HG03066 (cell line): ENCODE results near the gene ANKH.
"Not testable (repeated sequence)": the region's sequence is repeated elsewhere in the genome, so short reads cannot be mapped to it uniquely, and the experiment has no call there.

Experiments used
- ATAC-seq: cut with Tn5 transposase; IDR thresholded peaks from one replicate; pipeline ENCODE4 v1.9.1; 2021; ENCODE audit warnings: low read depth; ENCODE audit not compliant: unreplicated experiment

Gene ANKH

DNA sequence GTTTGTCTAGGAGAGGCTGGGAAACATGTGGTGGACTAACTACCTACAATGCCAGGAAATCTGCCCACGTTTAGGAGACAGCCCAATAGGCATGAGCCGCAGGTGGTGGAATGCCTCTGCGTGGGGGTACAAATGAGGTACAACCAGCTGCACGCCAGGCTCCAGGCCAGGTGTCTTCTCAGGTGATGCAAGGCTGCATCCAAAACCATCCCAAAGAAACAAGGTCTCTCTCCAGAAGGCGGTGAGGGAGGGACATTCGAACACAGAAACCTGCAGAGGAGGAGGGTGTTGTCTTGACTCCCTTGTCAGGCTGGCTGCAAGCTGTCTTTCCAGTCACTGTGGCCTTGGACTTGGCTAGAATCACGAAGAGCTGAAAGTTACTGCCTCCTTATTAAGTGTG is 11.6 kb downstream of the ANKH start:
- no peak for ATAC-seq

DNA sequence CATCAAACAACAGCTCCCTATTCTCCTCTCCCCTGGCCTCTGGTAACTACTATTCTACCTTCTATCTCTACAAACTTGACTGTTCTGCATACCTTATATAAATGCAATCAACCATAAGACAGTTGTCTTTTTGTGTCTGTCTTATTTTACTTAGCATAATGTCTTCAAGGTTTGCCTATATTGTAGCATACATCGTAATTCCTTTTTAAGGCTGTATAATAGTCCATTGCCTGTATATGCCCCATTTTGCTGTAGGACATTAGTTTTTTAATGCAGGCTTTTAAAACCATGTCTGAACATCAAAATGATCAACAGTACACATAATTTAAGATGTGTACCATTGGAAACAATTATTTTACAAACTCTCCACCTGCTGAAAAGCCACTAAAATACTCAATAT is 12.4 kb downstream of the ANKH start:
- no peak for ATAC-seq

DNA sequence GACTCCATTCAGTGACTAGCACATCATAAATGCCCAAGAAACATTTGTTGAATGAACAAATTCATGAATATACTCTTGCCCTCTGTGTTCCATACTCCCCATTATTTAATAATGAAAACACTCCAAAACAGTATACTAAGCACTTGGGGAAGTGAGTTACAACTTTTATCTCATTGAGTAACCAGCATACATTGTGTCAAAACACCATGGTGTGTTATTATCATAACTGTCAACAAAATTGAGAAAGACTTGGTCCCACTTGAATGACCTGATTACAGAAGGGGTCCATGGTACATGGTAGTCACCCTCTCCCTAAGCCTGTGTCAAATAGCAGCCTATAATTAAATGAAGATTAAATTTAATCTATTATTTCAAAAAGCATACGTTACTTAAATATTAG is 16.2 kb downstream of the ANKH start:
- no peak for ATAC-seq

DNA sequence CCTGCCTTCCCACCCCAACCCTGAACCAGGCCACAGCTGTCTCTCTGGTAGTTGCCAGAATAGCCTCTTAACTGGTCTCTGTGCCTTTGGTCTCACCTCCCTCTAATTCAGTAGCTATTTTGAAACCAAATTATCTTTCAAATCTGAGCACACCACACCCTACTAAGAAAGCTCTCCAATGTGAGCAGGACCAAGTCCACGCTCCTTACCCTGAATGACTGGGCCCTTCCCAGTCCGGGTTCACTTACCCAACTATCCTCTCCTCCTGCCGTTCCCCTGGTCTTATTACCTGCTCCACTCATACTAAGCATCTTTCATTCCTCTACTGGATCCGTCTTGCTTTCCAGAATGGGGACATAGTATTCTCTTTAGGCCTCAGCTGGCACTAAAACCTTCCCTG is 16.8 kb downstream of the ANKH start:
- ATAC-seq = no peak

DNA sequence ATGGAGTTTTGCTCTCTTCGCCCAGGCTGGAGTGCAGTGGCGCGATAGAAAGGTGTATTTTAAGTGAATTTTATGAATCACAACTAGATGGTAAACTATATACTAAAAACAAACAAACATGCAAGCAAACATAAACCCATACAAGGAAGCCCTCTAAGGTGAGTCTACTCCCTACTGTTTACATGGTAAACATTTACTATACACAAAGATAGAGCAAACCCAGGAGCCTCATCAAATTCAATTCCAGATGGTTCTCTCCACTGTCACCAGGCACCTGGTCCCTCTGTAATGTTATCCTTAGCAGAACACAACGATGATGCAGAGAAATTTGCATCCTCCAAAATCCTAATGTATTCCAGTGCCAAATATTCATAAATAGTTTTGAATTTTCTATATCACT is 17.9 kb downstream of the ANKH start:
- ATAC-seq = no peak

DNA sequence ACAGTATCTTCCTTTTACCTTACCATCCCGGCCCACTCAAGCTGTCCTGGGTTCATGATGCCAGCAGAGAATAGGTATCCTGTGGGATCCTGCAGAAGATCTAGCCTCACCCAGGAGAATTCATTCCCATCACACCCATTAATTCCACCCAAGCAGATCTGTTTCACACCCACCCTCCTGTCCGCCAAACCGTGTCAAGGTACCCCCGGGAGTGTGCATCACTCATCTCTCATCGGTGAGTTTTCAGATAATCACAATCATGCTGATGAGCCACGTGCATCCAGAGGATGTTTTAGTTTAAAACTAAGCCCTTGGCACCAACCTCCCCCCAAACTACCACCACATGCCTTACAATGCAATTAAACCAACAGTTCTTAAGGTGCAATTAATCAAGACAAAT is 18.8 kb downstream of the ANKH start:
- ATAC-seq = no peak

DNA sequence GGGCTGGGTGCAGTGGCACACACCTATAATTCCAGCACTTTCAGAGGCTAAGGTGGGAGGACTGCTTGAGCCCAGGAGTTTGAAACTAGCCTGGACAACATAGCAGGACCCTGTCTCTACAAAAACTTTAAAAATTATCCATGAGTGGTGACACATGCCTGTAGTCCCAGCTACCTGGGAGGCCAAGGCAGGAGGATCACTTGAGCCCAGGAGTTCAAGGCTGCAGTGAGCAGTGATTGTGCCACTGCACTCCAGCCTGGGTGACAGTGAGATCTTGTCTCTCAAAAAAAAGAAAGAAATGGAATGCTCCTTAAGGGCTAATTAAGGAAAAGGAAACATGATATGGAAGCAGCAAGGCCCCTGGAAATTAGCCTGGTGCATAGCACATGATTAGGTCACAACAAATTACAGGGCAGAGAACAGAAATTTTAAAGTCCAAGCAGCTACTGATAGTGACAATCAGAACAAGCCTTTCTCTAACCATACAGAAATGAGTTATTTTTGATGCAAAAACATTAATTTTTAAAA is 19.5 kb downstream of the ANKH start:
- ATAC-seq = no peak

DNA sequence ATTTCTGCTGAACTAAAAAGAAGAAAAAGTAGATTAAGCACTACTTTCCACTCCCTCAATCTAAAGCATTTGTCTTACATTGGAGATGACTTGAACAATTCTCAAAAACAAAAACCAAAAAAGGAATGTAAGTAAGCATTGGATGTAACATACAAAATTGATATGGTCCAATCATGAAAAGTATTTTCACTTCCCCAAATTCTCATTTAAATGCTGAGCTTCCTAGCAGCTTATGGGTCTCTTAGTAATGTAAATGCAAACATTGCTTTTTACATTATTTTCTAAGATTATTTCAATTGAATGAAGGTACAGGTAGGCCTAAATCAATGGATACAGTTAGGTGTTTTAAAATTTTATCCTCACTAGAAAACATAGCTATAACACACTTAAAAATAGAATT is 20.0 kb downstream of the ANKH start:
- no peak for ATAC-seq

DNA sequence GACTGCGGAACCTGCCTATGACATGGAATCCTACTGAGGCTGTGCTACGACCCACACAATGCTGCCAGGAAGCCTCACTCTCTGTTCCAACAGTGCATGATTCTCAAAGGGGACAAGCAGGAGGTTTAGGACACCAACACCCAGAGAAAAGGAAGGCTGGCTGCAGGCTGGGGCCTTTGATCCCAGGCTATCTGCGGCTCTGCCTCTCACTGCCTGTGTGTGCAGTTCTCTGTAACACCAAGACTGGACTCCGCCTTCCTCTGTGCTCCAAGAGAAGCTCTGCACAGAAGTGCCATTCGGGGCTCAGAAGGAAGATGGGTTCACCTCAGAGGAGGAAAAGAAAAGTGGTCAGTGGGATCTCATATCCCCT is 20.5 kb downstream of the ANKH start:
- ATAC-seq = no peak

DNA sequence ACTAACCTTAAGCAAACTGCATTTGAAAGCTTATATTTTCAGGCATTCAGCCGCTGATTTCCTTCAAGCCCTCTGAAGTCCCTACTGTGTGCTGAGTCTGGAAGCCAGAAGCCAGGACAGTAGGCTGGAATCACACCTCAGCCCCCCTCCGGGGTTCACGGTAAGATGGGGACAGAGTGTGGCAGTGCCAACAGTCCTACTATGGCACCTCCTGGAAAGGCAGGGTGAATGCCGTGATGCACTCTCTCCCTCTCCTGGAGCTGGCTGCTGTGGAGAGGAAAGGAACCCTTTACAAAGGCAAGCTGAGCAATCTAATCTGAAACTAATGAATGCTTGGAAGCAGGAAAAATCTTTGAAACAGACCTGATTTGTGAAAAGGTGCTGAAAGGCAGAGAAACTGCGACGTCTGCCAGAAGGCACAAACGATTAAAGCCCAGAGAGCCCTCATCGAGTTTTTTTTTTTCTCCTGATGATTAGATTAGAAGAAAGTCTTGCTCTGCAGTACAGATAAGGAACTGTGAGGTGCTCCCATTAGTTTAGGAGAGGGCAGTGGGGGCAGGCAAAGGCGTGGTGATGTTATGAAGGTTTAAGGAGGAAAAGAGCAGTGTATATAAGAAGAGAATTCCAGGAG is 21.0 kb downstream of the ANKH start:
- ATAC-seq = no peak

DNA sequence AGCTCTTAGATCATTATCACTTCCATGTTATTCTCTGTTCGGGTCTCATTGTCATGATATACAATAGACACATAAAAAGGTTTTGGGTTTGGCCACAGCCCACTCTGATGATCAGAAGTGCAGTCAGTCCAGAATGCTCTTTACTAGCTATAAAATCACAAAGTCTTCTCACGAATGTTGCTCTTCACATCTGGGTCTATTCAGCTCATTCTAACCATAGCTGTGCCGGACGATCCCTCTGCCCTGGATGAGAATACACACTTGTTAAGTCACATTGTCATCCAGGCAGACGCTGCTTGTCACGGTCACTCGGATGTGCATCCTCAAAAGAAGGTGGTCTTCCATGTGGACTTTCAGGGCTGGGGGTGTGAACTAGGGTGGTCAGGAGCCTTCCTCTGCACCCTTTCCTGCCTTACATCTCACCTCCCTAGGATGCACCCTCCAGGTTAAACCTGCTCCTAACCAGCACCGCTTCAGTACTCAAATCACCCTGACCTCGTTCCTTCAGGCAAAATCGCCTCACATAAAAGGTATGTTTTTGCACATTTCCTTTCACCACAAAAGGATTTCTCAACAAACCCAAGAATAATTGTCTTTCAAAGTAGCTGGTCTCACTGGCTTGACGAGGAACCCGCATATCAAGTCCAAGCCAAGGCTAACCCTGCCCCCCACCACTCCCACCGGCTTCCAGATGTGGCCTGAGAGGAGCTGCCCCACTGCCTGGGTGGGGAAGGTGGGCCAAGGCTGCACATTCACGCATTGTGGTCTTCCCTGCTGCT is 21.9 kb downstream of the ANKH start:
- no peak for ATAC-seq

DNA sequence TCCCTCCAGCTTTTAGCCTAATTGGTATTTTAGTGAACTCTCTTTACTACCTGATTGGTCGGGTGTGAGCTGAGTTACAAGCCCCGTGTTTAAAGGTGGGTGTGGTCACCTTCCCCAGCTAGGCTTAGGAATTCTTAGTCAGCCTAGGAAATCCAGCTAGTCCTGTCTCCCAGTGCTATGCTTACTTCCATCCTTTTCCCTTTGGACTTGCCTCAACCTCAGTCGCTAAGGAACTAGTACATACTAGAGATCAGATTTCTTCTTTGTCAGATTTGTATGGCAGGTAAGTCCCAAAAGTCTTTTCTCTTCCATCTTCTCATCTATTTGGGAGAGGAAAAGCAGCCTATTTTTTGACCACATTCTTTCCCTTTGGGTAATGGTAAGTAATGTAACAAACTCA is 22.6 kb downstream of the ANKH start:
- ATAC-seq = not testable (repeated sequence)

DNA sequence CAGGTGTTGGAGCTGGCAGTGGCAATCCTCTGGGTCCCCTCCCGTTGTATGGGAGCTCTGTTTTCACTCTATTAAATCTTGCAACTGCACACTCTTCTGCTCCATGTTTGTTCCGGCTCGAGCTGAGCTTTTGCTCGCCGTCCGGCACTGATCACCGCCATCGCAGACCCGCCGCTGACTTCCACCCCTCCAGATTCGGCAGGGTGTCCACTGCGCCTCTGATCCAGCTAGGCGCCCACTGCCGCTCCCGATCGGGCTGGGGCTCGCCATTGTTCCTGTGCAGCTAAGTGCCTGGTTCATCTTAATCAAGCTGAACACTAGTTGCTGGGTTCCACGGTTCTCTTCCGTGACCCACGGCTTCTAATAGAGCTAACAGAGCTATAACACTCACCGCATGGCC is 23.2 kb downstream of the ANKH start:
- no peak for ATAC-seq

DNA sequence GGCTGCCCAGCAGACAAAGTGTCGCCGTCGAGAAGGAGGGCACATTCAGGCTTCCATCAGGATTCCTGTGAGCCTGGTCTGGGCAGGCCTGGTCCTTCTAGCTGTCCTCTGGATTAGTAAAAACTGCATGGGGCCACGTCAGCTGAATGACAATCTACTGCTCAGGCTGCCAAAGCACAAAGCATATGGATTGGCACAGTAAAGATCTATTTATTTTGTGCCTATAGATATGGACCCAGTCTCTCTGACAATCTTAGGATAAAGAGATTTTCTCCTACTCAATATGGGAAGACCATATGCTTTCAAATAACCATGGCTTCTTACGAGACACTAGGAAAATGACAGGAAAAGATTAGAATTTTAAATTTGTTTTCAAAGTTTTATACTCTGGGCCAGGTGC is 24.1 kb downstream of the ANKH start:
- ATAC-seq = no peak

DNA sequence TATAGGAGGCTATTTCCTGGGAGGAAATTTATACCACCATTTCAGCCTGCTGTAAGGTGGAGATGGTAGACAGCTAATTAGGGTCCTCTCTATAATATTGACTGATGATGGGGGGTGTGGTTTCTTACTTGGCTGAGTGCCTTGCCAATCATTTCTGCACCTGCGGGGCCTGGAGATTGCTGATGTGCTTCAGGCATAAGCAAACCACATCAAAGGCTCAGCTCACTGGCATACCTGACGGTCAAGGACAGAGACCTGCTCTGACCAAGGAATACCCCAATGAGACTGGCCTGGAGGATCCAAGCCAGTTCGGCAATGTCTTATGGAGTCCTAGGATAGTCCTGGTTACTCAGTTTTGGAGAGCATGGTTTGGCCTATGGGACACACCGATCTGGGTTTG is 29.5 kb downstream of the ANKH start:
- no peak for ATAC-seq

DNA sequence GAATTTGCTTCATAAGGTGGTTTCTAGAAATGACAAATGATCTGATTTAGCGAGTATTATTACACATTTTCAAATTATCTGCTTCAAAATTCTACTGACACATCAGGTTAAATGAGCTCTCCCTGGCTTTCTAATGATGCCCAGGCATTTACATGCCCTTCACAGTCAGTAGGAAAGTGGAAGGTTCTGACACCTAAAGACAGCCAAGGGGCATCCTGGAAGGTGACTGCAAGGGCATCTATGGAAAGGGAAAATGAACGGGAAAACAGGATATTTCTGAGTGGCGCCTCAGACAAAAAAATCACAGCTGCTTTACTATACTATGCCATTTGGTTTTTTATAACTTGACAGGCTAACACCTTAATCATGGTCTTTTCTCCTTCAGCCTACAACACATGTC is 31.0 kb downstream of the ANKH start:
- no peak for ATAC-seq

DNA sequence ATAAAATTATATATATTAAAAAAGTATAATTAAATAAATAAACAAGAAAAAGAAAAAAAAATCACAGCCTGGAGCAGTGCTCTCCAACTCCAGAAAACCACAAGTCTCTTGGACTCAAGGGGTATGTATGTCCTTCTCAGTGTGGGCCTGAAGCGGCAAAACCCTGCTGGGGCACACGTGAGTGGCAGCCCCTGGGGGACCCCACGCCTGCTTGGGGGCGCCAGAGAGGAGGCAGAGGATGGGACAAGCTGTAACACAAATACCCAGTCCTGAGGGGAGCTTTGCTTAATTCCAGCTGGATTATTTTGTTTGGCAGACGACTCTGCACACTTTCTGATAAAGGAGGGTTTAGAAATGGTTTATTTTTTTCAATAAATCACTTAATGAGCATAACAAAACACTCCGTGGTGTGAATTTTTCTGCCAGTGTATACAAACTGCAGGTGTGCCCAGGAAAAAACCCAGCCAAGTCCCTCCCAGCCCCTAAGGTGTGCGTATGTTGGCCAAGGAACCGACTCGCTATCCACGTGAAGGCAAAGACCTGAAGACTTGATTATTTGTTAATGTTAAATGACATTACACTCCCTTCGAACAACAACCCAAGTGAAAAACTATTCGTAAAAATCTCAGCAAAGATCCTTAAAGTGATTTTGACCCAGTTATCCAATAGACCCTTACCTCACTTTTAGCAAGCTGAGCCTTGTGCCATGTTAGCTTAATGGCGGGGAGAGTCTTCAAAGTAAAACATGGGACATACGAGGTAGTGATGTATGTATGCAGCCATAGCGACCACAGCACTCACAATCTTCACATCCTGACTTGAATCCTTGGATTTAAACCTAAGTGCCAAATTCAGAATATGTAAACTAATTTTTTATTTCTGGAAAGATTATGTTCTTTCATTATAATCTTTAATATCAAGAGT is 32.9 kb downstream of the ANKH start:
- ATAC-seq = no peak

DNA sequence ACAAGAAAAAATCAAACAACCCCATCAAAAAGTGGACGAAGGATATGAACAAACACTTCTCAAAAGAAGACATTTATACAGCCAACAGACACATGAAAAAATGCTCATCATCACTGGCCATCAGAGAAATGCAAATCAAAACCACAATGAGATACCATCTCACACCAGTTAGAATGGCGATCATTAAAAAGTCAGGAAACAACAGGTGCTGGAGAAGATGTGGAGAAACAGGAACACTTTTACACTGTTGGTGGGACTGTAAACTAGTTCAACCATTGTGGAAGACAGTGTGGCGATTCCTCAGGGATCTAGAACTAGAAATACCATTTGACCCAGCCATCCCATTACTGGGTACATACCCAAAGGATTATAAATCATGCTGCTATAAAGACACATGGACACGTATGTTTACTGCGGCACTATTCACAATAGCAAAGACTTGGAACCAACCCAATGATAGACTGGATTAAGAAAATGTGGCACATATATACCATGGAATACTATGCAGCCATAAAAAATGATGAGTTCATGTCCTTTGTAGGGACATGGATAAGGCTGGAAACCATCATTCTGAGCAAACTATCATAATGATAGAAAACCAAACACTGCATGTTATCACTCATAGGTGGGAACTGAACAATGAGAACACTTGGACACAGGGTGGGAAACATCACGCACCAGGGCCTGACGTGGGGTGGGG is 34.0 kb downstream of the ANKH start:
- not testable (repeated sequence) for ATAC-seq

DNA sequence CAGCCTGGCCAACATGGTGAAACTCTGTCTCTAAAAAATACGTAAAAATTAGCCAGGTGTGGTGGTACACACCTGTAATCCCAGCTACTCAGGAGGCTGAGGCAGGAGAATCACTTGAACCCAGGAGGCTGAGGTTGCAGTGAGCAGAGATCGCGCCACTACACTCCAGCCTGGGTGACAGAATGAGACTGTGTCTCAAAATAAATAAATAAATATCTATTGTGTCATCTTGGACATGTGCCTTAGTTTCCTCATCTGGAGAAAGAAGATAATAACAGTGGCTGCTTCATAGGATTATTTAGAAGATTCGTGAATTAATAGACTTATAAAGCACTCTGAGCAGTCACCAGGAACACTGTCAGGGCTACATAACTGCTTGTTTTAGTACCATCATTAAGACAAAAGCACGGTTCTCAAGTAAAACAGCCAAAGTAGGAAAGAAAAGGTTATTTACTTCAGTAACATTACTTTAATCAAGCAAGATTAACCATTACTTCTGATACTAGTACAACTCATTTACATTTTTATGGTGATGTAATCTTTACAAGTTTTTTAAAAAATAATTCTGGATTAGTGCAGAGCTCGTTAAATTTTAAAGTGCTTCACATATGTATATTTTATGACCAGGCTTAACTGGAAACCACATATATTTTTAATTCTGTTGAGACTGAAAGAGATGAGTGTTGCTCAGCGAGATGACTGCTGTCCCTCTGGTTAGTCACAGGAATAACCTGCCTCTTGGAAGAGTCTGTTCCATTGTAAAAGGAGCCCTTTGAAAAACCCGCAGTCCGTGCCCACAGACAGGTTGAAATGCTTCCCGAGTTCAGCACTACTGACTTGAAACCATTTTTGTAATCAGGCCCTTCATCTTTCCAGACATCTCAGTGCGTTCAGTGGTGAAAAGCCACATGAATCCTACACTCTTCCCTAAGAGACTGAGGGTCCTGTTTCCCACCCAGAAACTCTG is 36.7 kb downstream of the ANKH start:
- ATAC-seq = no peak

DNA sequence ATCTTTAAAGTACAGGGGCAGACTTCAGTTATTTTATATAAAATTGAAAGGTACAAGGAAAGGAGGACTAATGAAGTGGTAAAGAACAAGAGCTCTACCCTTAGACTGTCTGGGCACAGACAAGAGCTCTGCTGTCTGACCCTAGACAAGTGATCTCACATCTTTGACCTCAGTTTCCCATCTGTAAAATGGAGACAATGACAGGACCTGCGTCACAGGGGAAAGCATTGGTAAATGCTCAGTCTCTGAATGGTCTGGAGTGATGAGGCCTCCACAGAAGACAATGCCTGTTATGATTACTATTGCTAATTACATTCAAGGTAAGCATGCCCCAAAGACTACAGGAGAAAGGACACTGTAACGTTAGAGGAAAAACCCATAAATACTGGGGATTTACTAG is 37.5 kb downstream of the ANKH start:
- ATAC-seq = no peak
